Cerebellar cortex (tissue), 1 donor: ENCODE results near the gene PYGM.
"Not testable (repeated sequence)": the region's sequence is repeated elsewhere in the genome, so short reads cannot be mapped to it uniquely, and the experiment has no call there.

Source experiments
- DNase-seq: peaks from one replicate; pipeline ENCODE4 v3.0.0-alpha.2; 2015; ENCODE audit warnings: low spot score

The PYGM gene

DNA sequence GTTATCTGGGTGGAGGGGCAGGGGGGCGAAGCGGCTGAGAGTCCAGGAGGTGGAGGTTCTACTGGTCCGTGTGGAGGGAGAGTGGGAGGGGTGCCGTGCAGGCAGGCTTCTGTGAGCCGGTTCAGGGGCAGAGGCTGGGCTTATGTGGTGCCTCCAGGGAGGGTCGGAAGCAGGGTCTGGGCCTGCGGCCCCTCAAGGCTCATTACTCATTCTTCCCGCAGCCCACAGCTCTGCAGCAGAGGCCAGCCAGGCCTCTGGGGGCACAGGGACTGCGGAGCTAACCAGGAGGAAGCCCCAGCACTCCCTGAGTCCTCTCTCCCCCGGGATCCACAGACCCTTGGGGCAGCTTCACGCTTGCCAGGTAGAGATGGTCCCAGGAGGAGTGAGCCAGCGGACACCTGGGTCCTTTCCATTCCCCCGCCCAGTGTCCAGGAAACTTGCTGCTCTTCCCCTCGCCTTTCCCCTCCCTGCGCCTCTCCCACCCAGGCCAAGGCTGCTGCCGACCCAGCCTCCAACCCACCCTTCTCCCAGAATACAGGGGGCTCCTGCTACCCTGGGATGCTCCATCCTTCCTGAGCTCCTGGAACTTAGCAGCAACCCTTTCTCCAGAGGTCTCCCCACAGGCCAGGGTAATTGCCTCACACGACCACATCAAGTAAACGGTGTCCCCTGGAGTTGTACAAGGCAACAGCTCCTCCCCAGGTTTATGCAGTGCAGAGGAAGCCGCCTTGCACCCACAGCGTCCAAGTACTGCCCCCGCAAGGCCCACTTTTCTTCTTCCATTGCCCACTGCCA, 43.1 kb downstream of the PYGM start:
- no peak for DNase-seq

DNA sequence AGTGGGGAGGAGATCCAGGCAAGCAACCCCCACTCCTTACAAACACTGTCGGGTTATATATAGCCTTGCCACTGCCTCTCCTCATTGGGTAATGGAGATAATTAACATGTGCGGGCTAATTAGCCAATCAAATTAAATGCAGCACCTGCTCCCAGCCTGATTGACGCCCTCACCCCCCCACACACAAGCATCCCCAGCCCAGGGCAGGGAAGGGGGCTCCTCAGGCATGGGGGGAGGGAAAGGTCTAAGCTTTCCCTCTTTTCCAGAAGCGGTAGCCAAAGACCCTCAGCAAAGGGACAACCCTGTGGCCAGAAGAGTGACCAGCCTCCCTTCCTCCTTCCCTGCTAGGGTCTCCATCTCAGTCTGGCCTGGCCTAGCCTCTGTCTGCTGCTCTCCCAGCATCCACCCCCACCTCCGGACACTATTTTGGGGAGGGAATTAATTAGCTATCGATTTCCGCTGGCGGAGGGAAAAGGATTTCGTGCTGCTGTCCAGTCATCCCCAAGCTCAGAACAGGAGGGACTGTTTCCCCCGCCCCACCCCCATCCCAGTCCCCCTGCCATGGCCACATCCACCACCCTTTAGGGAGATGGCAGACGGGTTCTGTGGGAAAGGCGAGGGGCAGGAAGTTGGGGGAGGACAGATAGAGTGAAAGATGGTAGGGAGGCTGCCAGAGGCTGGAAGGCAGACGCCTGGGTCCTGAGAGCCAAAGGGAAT, 43.9 kb downstream of the PYGM start:
- no peak for DNase-seq

DNA sequence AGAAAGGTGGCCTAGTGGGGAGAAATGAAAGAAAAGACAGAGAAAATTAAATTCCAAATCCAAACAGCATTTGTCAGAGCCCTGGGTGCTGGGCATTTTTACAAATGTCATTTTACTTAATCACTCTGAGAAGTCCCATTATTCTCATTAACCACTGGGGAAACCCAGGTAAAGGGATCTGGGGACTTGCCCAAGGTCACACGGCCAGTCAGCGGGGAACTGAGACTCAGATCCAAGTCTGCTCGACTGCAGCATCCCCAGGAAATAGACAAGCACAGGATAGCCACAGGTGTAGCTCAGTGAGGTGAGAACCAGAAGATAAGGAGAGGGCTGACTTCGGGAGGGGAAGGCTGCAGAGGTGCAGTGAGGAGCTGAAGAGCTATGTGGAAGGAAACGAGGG, 44.7 kb downstream of the PYGM start:
- DNase-seq: no peak

DNA sequence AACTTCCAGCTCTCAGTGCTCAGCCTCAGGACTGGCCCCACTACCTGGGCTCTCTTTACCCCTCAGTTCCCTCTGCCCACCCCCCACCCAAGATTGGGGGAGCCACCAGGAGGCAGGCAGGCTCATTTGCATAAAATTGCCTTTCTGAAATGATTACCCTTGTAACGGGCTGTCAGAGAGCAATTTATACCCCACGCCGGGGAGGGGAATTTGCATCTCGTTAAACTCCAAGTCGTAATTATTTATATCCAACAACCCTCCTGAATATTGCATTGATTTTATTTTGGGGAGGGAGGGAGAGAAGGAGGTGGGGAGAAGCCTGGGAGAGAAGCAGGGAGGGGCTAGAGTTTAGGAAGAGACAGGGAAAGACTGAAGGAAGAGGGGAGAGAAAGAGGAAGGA, 45.1 kb downstream of the PYGM start:
- no peak for DNase-seq

DNA sequence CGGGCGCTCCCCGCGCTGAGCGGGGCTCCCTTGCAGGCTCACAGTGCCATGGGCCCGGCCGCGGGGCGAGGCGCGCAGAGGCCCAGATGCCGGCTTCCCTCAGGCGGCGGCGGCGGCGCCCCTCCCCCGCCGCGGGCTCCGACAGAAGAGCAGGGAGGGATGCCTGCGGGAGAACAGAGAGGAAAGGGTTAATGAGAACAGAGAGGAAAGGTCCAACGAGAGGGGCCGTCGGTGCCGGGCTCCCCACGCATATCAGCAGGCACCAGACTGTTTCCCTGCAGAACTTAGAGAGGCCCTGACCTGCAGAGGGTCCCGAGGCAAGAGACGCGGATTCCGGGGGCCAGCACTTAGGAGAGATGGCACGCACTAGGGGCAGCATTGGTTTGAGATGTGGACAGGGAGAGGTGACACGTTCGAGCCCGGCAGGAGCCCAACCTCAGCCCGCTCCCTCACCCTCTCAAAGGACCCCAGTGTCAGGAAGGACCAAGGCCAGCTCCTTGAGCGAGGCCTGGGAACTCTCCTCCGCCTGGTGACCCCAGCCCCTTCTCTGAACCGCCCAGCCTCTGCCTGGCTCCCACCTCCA, 45.9 kb downstream of the PYGM start:
- DNase-seq: no peak

GRCh38 chr11:64713016-64713707, 46.6 kb downstream of the PYGM start:
- DNase-seq: no peak

DNA sequence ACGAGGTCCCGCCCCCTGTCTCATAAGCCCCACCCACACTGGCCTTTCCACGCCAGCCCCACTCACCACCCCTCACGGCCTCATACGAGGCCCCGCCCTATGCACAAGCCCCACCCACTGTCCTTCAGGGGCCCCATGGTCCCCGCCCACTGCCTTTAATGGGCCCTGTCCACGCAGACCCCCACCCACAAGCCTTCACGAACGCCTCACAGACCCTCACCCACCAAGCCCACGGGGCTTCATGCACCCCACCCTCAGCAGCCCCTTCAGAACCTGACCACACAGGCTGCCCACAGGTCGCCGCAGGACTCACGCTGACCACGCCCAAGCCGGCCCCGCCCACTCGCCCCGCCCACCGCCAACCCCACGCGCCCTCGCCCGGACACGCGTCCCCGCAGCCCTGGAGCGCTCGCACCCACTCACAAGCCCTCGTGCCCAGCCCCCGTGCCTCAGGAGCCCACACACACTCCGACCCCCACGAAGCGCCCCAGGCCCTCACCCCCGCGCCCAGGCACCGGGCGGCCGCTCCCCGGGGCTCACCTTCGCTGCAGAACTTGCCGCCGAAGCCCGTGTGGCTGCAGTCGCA, 47.3 kb downstream of the PYGM start:
- no peak for DNase-seq

DNA sequence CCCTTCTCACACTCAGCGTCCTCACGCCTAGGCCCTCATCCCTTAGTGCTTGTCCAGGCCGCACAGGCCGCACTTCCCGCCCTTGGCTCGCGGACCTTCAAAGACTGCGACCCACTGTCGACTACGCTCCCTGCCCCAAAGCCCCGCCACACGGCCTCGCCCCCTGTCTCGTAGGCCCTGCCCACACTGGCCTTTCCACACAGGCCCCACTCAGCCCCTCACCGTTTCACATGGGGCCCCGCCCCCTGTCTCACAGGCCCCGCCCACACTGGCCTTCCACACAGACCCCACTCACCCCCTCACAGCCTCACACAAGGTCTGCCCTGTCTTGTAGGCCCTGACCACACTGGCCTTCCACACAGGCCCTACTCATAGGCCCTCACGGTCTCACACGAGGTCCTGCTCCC, 47.8 kb downstream of the PYGM start:
- no peak for DNase-seq

- no peak for DNase-seq
Observed at GRCh38 chr11:64711138-64711955, 48.4 kb downstream of the PYGM start.

- DNase-seq: no peak
Observed at GRCh38 chr11:64710418-64711137, 49.2 kb downstream of the PYGM start.

DNA sequence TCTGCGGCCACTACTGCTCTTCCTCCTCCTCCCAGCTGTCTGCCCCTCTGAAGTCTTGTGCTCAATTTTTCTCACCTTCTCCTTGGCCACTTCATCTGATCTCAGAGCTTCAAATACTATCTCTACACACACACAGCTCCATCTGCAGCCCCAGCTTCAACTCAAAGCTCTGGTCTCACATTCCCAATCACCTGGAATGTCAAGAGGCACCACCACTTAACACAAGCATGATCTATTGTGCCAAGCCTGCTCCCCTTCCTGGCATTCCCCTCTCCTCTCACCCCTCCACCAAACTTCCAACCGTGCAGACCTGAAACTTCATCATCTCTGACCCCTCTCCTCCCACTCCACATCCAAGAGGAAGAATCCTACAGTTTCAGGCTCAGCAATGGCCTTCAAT, 54.3 kb downstream of the PYGM start:
- no peak for DNase-seq

DNA sequence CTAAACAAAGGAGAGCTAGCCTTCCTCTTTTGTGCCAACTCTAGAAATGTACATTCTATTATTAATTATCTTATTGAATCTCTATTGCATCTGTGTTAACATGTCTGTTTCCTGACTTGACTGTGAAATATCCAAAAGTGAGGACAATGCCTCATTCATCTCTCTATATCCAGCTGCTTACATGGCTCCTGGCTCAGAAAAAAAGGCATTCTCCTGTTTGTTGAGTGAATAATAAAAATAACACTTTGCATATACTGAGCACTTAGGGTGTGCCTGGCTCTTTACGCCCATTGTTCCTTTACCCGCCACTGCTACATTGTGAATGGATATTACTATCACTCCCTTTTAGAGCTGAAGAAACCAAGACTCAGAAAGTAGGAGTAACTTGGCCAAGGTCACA, 56.7 kb downstream of the PYGM start:
- DNase-seq: no peak

GRCh38 chr11:64701956-64702355, 57.8 kb downstream of the PYGM start:
- not testable (repeated sequence) for DNase-seq

GRCh38 chr11:64698427-64698826, 61.3 kb downstream of the PYGM start:
- no peak for DNase-seq

DNA sequence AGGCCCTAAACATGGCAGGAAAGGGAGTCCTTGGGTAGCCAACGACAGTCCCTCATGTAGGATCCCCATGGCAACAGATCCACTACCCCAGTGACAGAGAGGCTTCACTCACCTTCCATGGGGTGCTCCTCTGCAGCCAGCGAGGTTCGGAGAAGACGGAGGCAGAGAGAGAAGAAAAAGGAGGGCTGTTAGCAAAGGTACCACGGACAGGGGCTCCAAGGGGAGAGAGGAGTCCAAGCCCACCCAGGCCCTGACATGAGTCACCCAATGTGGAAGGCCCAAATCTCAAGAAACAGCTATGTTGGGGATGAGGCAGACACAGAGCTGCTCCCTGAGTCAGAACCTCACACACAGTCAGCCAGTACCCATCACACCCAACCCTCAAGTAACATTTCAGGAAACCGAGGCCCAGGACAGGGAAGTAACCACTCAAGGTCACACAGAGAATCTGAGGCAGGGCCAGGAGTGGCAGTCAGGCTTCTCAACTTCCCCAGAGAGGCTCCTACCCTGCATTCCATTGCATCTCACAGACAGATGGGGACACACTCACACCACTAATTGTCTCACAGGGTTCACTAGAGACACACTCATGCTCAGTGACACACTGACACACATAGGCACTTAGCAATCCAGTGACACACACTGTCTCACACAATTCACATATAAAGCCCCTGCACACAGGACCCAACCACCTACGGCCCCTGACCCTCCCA, 62.0 kb downstream of the PYGM start:
- no peak for DNase-seq
